ENCODE measurements around the gene PAFAH1B2. TPM values are rescaled to one million over a fixed set of nuclear protein-coding genes. Genes with fewer than 3 reads are reported as not detected.
"Not testable (repeated sequence)": the region's sequence is repeated elsewhere in the genome, so short reads cannot be mapped to it uniquely, and the experiment has no call there.

The PAFAH1B2 gene
- total RNA-seq, 1 donor from 2014 or later = 134 TPM

DNA sequence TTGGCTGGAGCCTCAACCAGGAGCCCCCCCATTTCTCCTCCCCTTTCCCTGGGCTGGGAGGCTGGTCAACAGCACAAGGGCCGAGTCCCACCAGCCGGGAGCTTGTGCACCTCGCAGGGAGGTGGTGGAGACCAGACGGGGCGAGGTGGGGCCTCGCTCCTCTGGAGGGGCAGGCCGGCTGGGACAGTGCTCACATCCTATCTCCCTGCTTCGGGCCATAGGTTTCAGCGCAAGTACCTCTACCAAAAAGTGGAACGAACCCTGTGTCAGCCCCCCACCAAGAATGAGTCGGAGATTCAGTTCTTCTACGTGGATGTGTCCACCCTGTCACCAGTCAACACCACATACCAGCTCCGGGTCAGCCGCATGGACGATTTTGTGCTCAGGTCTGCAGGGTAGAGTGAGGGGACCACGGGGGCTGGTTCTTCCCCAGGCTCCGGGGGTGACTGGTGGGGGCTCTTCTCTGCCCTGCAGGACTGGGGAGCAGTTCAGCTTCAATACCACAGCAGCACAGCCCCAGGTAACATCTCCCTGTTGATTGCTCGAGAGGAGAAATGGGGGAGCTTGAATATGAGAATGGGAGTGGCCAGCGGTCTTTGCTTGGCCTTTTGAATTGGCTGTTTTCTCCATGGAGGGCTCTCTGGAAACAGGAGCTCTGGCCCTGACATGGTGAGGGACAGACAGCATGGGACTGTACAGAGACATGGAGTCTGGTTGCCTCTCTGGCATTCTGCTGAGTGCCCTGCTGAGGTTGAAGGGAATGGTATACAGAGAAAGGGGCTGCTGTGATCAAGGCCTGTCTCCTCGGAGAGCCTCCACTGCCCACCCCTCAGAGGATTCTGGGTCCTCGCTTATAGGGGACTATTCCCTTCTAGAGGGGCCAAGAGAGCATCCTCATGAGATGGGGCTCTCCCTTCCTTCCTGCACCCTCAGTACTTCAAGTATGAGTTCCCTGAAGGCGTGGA is 37.8 kb downstream of the PAFAH1B2 start:
- Mint-ChIP-seq H3K27ac (ENCODE audit: unreplicated experiment) (no peak overlapping the region), H3K27me3 (ENCODE audit: low read depth) (no peaks in the 10 kb centered on the region), H3K4me1 (peaks cover 33% of the 10 kb centered on the region), H3K9me3 (no peaks in the 10 kb centered on the region), H3K36me3 (ENCODE audit: low read depth) (no peaks in the 10 kb centered on the region), H3K4me3 (peak overlapping the region; percentile 19)
- DNase-seq (ENCODE audit: low read depth, low spot score) = no peak
- no peak for TF ChIP-seq CTCF (conservative IDR thresholded peaks at IDR 0.05)

DNA sequence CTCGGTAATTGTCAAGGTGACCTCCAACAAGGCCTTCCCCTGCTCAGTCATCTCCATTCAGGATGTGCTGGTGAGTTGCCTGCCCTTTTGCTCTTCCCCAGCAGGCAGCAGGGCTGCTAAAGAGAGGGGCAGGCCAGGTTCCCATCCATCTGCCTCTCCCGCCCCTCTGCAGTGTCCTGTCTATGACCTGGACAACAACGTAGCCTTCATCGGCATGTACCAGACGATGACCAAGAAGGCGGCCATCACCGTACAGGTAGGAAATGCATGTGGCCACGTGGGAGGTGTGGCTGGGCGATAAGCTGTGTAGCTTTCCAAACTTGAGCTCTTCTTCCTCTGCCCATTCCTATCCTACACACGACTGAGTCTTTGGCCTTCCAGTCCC is 38.5 kb downstream of the PAFAH1B2 start:
- H3K27me3 Mint-ChIP-seq (ENCODE audit: low read depth) = no peaks in the 10 kb centered on the region
- peak overlapping the region; percentile 65 for H3K4me3 Mint-ChIP-seq
- H3K9me3 Mint-ChIP-seq = no peaks in the 10 kb centered on the region
- no peak for DNase-seq (ENCODE audit: low read depth, low spot score)
- no peak for TF ChIP-seq CTCF (conservative IDR thresholded peaks at IDR 0.05)
- no peak overlapping the region for H3K27ac Mint-ChIP-seq (ENCODE audit: unreplicated experiment)
- peaks cover 39% of the 10 kb centered on the region for H3K4me1 Mint-ChIP-seq
- H3K36me3 Mint-ChIP-seq (ENCODE audit: low read depth) = no peaks in the 10 kb centered on the region

GRCh38 chr11:117183178-117183577 is 39.1 kb downstream of the PAFAH1B2 start:
- H3K27me3 Mint-ChIP-seq (ENCODE audit: low read depth); H3K36me3 Mint-ChIP-seq (ENCODE audit: low read depth); H3K27ac Mint-ChIP-seq (ENCODE audit: unreplicated experiment); H3K9me3 Mint-ChIP-seq; DNase-seq (ENCODE audit: low read depth, low spot score); H3K4me3 Mint-ChIP-seq: not testable (repeated sequence)
- H3K4me1 Mint-ChIP-seq = peaks cover 33% of the 10 kb centered on the region

GRCh38 chr11:117183724-117184349 is 39.8 kb downstream of the PAFAH1B2 start:
- no peak for DNase-seq (ENCODE audit: low read depth, low spot score)

GRCh38 chr11:117185736-117186430 is 41.8 kb downstream of the PAFAH1B2 start:
- Mint-ChIP-seq H3K9me3 (no peaks in the 10 kb centered on the region), H3K4me3 (no peak overlapping the region), H3K27me3 (ENCODE audit: low read depth) (no peaks in the 10 kb centered on the region), H3K27ac (ENCODE audit: unreplicated experiment) (peak overlapping the region; percentile 58), H3K36me3 (ENCODE audit: low read depth) (no peaks in the 10 kb centered on the region), H3K4me1 (peaks cover 11% of the 10 kb centered on the region)
- no peak for TF ChIP-seq CTCF (conservative IDR thresholded peaks at IDR 0.05)
- DNase-seq (ENCODE audit: low read depth, low spot score) = no peak

More at GRCh38 chr11:117183724-117184349, 39.8 kb downstream of the PAFAH1B2 start:
- peaks cover 27% of the 10 kb centered on the region for H3K4me1 Mint-ChIP-seq
- H3K27me3 Mint-ChIP-seq (ENCODE audit: low read depth) = no peaks in the 10 kb centered on the region
- H3K27ac Mint-ChIP-seq (ENCODE audit: unreplicated experiment) = no peak overlapping the region
- TF ChIP-seq CTCF (conservative IDR thresholded peaks at IDR 0.05) = no peak
- H3K4me3 Mint-ChIP-seq = peak overlapping the region; percentile 69
- no peaks in the 10 kb centered on the region for H3K36me3 Mint-ChIP-seq (ENCODE audit: low read depth)
- H3K9me3 Mint-ChIP-seq = no peaks in the 10 kb centered on the region
